HepG2 (cell line): ENCODE results near the gene CDX1.

Source experiments
- CHD2 ChIP-seq: IDR thresholded peaks from 2 replicates; pipeline ENCODE4 v1.6.1; 2011; ENCODE audit warnings: low read depth, low read length, improper control_type of control experiment
- DNMT1 ChIP-seq: sonication (generic); formaldehyde crosslinking; IDR thresholded peaks from 2 replicates; pipeline ENCODE4 v1.5.1; 2020; ENCODE audit warnings: mild to moderate bottlenecking, missing genetic modification reagents
- KDM1A ChIP-seq: IDR thresholded peaks from 2 replicates; pipeline ENCODE4 v1.6.1; 2016; ENCODE audit warnings: missing compliant biosample characterization
- KDM3A ChIP-seq: IDR thresholded peaks from 2 replicates; pipeline ENCODE4 v1.6.1; 2018; ENCODE audit warnings: low read depth, missing compliant biosample characterization
- NPAS2 ChIP-seq: sonication (generic); formaldehyde crosslinking; IDR thresholded peaks from 2 replicates; pipeline ENCODE4 v1.8.0; 2022; ENCODE audit warnings: mild to moderate bottlenecking, missing genetic modification reagents, borderline replicate concordance
- RNF2 ChIP-seq: fragments of 450-650 bp; conservative IDR thresholded peaks from 2 replicates; pipeline ENCODE4 v1.6.1; 2016; ENCODE audit warnings: low read depth
- ZNF558 ChIP-seq: sonication (generic); formaldehyde crosslinking; IDR thresholded peaks from 2 replicates; pipeline ENCODE4 v1.9.0; 2022; ENCODE audit warnings: mild to moderate bottlenecking, missing genetic modification reagents, borderline replicate concordance
- TF ChIP-seq, protein P1 (sequence below): sonication (generic); formaldehyde crosslinking; IDR thresholded peaks from 2 replicates; pipeline ENCODE4 v1.4.0; 2020; ENCODE audit warnings: mild to moderate bottlenecking, missing genetic modification reagents, borderline replicate concordance

GRCh38 chr5:150117945-150118560 lies 48.5 kb upstream of the CDX1 start:
- TF ChIP-seq KDM1A (CRISPR knock-in tag) (no peak), RNF2 (no peak), ZNF558 (CRISPR knock-in tag) (no peak), CHD2 (no peak), KDM3A (CRISPR knock-in tag) (no peak), NPAS2 (CRISPR knock-in tag) (no peak), DNMT1 (CRISPR knock-in tag) (no peak)
- TF ChIP-seq, protein P1, sequence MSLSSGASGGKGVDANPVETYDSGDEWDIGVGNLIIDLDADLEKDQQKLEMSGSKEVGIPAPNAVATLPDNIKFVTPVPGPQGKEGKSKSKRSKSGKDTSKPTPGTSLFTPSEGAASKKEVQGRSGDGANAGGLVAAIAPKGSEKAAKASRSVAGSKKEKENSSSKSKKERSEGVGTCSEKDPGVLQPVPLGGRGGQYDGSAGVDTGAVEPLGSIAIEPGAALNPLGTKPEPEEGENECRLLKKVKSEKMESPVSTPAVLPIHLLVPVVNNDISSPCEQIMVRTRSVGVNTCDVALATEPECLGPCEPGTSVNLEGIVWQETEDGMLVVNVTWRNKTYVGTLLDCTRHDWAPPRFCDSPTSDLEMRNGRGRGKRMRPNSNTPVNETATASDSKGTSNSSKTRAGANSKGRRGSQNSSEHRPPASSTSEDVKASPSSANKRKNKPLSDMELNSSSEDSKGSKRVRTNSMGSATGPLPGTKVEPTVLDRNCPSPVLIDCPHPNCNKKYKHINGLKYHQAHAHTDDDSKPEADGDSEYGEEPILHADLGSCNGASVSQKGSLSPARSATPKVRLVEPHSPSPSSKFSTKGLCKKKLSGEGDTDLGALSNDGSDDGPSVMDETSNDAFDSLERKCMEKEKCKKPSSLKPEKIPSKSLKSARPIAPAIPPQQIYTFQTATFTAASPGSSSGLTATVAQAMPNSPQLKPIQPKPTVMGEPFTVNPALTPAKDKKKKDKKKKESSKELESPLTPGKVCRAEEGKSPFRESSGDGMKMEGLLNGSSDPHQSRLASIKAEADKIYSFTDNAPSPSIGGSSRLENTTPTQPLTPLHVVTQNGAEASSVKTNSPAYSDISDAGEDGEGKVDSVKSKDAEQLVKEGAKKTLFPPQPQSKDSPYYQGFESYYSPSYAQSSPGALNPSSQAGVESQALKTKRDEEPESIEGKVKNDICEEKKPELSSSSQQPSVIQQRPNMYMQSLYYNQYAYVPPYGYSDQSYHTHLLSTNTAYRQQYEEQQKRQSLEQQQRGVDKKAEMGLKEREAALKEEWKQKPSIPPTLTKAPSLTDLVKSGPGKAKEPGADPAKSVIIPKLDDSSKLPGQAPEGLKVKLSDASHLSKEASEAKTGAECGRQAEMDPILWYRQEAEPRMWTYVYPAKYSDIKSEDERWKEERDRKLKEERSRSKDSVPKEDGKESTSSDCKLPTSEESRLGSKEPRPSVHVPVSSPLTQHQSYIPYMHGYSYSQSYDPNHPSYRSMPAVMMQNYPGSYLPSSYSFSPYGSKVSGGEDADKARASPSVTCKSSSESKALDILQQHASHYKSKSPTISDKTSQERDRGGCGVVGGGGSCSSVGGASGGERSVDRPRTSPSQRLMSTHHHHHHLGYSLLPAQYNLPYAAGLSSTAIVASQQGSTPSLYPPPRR (CRISPR knock-in tag): no peak
